ENCODE measurements around the gene COL6A6.

DNA sequence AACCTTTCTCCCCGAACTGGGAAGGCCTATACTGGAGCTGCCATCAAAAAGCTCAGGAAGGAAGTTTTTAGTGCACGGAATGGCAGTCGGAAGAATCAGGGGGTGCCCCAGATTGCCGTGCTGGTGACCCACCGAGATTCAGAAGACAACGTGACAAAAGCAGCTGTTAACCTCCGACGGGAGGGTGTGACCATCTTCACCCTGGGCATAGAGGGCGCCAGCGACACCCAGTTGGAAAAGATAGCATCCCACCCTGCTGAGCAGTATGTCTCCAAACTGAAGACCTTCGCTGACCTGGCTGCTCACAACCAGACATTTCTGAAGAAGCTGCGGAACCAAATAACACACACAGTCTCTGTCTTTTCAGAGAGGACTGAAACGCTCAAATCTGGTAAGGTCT, 48.2 kb downstream of the COL6A6 start:
- no peak for TF ChIP-seq GATA2 (IDR thresholded peaks at IDR 0.05; ENCODE audit: low read depth, low read length)
- TF ChIP-seq GATA3 (IDR thresholded peaks at IDR 0.05; ENCODE audit: low read depth, low read length): no peak
